ENCODE results near the gene ZNF516.
"Not testable (repeated sequence)": the region's sequence is repeated elsewhere in the genome, so short reads cannot be mapped to it uniquely, and the experiment has no call there.

- TF ChIP-seq, protein P1, sequence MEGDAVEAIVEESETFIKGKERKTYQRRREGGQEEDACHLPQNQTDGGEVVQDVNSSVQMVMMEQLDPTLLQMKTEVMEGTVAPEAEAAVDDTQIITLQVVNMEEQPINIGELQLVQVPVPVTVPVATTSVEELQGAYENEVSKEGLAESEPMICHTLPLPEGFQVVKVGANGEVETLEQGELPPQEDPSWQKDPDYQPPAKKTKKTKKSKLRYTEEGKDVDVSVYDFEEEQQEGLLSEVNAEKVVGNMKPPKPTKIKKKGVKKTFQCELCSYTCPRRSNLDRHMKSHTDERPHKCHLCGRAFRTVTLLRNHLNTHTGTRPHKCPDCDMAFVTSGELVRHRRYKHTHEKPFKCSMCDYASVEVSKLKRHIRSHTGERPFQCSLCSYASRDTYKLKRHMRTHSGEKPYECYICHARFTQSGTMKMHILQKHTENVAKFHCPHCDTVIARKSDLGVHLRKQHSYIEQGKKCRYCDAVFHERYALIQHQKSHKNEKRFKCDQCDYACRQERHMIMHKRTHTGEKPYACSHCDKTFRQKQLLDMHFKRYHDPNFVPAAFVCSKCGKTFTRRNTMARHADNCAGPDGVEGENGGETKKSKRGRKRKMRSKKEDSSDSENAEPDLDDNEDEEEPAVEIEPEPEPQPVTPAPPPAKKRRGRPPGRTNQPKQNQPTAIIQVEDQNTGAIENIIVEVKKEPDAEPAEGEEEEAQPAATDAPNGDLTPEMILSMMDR (IDR thresholded peaks at IDR 0.05; ENCODE audit: low read length) = not testable (repeated sequence)
- not testable (repeated sequence) for TF ChIP-seq EZH2 (IDR thresholded peaks at IDR 0.05; ENCODE audit: borderline replicate concordance, low read length)
Measured at GRCh38 chr18:76473521-76473920, 21.5 kb downstream of the ZNF516 start.

Measured in OCI-LY1 (cell line).